ENCODE measurements around the gene EXOC3L1.

EXOC3L1 gene

DNA sequence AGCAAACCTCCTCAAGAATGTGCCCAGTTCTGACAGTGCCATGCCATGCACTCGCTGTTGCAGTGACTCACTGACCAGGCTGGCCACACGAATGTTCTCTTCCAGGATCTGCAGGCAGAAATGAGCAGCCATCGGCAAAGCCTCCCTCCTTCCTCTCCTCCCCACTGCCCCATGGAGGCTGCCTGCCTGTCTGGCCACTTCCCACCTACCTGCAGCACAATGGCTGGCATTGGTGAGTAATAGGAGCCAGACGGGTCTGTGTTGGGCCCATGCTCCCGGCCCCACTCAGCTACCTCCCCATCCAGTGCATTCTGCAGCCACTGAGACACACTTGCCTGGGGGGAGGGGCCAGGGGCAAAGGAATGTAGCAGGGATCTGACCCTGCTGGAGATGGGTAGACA, 3.4 kb downstream of the EXOC3L1 start:
- TF ChIP-seq GATA1 (IDR thresholded peaks at IDR 0.05; ENCODE audit: low read depth, low read length): no peak
- TF ChIP-seq POLR2A (IDR thresholded peaks at IDR 0.05; ENCODE audit: low read length): no peak
- DNase-seq: no peak

DNA sequence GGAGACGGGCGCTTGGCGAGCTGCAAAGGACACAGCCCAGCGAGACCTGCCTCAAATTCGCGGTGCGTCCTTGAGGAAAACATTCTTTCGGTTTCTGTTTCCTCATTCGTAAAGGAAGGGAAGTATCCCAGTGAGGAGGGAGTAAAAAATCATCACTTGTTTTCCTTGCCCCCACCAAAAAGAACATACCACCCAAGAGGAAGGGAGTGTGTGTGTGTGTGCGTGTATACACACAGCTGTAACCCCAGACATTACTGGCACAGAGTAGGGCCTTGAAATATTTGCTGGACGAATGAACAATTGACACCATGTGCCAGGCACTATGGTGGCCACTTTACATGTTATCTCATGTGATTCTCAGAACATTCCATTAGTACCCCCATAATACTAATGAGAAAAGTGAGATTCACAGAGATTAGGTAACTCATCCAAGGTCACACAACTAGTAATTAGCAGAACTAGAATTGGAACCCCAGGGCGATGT, 4.2 kb downstream of the EXOC3L1 start:
- TF ChIP-seq POLR2A (IDR thresholded peaks at IDR 0.05; ENCODE audit: low read length) (no peak), GATA1 (IDR thresholded peaks at IDR 0.05; ENCODE audit: low read depth, low read length) (no peak)

DNA sequence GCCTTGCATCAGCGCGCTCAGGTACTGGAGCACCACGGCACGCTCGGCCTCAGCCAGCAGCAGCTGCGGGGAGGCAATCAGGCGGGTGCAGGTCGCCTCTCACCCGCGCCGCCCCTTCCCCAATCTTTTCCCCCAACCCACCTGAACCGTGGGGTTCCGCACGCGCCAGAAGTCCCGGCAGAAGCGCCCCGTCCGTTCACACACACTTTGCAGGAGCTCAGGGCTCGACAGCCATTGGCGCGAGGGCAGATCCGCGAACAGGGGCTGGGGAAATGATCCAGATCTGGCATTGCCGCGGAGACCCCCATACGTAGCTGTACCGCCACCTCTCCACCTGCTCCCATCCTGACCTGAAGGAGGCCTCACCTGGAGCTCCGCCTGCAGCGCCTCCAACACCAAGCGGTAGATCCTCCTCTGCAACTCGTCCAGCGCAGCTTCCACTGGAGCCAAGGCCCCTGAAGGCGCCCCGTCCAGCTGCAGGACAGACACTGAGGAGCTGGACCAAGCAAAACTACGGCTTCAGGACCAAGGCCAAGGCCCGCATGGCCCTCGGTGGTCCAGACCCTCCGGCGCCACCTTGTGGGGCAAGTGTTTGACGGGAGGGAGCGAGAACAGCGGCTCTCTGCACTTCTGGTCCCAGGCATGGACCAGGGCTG, 4.8 kb downstream of the EXOC3L1 start:
- no peak for TF ChIP-seq GATA1 (IDR thresholded peaks at IDR 0.05; ENCODE audit: low read depth, low read length)
- no peak for TF ChIP-seq POLR2A (IDR thresholded peaks at IDR 0.05; ENCODE audit: low read length)

More for the DNA sequence above, 4.2 kb downstream of the EXOC3L1 start:
- DNase-seq: no peak

DNA sequence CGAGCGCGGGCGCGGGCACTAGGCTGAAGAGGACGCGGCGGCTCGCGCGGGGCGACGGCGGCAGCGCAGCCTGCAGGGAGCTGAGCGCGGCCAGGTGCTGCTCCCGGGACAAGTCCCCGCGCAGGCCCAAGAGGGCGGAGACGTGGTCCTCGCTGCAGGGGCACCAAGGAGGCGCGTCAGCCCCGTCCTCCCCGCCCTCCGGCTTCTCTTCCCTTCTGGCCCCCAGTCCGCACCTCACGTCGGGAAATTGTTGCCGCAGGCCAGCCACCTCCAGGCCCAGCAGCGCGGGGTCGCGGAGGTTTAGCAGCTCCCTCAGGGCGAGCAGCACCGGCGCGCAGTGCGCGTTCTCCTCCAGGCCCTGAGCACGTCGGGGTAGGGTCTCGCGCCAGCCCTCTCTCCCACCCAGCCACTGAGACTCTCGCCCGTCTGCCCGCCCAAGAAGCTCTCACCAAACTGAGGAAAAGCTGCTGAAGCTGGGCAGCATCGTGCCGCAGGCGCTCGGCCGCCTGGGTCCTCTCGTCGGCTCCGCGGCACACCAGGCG, 5.4 kb downstream of the EXOC3L1 start:
- no peak for TF ChIP-seq POLR2A (IDR thresholded peaks at IDR 0.05; ENCODE audit: low read length)
- TF ChIP-seq GATA1 (IDR thresholded peaks at IDR 0.05; ENCODE audit: low read depth, low read length): no peak
- DNase-seq: no peak

More for the DNA sequence above, 4.8 kb downstream of the EXOC3L1 start:
- DNase-seq: peak; percentile 88 to 90

DNA sequence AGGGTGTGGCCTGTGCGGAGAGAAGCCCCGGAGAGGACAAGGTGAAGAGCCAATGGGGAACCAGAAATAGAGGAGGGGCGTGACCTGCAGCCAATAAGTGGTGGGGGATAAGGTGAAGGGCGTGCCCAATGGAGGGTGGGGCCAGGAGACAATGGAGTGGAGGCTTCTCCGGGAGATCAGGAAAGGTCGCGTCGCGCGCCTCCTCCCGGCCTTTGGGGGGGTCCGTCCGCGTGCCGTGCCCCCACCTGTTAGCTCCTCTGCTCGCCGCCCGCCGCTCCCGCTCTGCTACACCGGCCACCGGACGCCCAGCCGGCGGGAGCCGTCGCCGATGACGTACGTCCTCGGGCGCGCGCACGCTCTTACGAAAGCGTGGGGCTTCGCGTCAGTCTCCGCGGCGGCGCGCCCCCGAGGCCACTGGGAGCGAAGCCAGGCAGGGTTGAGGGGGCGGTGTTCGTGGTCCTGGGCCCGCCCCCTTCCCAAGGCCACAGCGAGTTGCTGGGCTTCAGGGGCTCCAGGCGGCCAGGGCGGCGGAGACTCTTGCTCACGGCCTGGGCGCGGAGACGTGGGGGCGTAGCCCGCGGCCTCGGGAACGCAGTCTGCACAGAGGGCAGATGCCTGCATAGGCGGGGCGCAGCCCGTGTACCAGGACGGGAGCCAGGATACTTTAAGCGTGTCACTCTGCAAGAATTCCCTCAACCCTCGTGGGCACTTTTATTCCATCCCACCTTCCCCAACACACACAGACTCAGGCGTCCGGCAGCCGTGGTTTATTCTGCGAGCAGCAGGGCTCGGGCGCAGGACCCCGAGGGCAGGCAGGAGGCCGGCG, 6.1 kb downstream of the EXOC3L1 start, which contains the start of gene MATCAP1:
MATCAP1 (minus strand) TSS at position 337 of the 826 bp plus-strand sequence. CDS start 3,353 bp downstream, outside the sequence.
- DNase-seq: peak; percentile 96 to 98

DNA sequence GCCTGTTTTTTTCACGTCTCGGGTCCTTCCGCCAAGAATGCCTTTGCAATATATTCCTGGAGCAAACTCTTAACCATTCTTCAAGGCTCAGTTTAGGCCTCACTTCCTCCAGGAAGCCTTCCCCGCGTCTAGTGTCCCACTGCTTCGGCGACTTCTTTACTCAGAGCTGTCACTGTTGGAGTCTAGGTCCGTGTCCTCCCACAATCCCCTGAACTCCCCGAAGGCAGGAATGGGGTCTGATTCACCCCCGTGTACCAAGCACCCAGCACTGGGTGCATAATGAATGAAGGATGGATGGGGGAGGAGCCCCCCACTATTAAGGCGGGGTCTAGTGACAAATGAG, 6.7 kb downstream of the EXOC3L1 start:
- DNase-seq: no peak
- TF ChIP-seq GATA1 (IDR thresholded peaks at IDR 0.05; ENCODE audit: low read depth, low read length): no peak
- TF ChIP-seq POLR2A (IDR thresholded peaks at IDR 0.05; ENCODE audit: low read length): no peak

More for the DNA sequence above, 6.1 kb downstream of the EXOC3L1 start, which contains the start of gene MATCAP1:
- peak; percentile 80 for TF ChIP-seq POLR2A (IDR thresholded peaks at IDR 0.05; ENCODE audit: low read length)
- no peak for TF ChIP-seq GATA1 (IDR thresholded peaks at IDR 0.05; ENCODE audit: low read depth, low read length)

DNA sequence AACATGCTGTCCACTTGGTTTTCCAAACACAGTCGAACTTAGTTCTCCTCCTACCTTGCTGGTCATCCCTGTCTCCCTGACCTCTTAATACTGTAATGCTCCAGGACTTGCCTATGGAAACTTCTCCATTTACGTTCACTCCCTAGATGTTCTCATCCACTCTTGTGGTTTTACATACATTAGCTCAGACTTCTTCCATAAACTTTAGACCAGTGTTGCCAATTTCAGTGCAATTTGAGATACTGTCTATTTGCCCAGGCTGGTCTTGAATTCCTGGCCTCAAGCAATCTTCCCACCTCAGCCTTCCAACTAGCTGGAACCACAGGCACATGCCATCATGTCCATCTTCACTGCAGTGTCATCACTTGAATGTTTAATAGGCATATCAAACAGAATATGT, 7.6 kb downstream of the EXOC3L1 start:
- no peak for TF ChIP-seq GATA1 (IDR thresholded peaks at IDR 0.05; ENCODE audit: low read depth, low read length)
- TF ChIP-seq POLR2A (IDR thresholded peaks at IDR 0.05; ENCODE audit: low read length): no peak
- DNase-seq: no peak

DNA sequence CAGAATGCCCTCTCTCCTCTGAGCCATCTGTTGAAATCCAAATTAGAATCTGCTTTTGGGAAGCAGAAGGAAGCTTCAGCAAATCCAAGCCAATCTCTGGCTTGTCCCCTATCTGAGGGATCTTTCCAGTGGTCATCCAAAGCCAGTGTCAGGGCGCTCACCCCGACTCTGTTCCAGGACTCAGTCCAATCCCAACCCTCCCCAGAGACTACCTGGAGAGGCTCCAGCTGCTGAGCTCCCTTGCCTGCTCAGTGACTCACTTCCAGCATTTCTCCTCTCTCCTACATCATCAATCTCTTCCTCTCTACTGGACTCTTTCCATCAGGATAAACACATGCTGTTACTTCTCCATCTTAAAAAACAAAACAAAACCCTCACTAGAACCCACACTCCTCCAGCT, 8.6 kb downstream of the EXOC3L1 start:
- DNase-seq: no peak
- TF ChIP-seq POLR2A (IDR thresholded peaks at IDR 0.05; ENCODE audit: low read length): no peak
- no peak for TF ChIP-seq GATA1 (IDR thresholded peaks at IDR 0.05; ENCODE audit: low read depth, low read length)

DNA sequence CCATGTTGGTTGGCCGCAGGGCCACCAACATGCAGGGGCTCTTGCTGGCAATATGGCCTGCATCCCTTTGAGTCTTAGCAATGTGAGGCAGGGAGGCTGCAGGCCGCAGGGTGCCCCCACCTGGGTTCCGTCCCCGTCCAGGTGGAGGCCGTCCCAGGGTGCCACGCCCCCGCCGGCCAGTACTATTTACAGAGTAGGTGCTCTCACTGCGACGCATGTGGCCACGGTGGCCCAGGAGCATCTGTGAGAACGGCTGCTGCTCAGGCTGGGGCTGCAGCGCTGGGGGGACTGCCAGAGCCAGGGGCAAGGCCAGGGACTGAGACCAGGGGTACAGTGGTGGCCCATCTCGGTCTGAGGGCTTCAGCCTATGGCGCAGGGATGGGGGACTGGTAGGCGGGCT, 9.8 kb downstream of the EXOC3L1 start:
- TF ChIP-seq POLR2A (IDR thresholded peaks at IDR 0.05; ENCODE audit: low read length) (no peak), GATA1 (IDR thresholded peaks at IDR 0.05; ENCODE audit: low read depth, low read length) (no peak)
- no peak for DNase-seq

DNA sequence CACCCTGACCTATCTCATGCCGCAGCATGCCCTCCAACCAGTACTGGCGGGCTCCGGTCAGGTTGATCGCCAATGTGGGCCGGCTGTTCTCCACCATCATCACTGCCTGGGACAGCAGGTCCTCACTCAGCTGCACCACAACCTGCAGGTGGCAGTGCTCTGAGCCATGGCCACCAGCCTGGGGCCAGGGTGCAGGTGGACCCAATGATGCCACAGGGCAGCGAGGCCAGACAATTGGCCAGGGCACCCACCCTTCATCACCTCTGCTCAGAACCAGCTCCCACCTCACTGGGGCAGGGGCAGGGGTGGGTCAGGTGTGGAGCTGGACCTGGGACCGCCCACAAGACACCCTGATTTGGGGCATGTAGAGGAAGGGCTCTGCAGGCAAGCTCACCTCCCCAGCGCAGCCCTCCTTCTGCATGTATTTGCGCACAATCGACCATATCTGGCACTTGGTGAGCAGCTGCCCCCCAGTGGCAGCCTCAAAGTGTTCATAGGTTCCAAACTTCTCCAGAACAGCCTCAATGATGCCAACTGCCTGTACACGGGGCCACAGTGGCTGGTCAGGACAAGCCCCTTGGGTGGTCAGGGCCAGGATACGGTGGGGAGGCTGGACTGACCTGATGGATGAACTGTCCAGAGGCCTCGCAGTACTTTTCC, 10.4 kb downstream of the EXOC3L1 start:
- peak; percentile 27 to 33 for DNase-seq
- TF ChIP-seq GATA1 (IDR thresholded peaks at IDR 0.05; ENCODE audit: low read depth, low read length) (no peak), POLR2A (IDR thresholded peaks at IDR 0.05; ENCODE audit: low read length) (no peak)

DNA sequence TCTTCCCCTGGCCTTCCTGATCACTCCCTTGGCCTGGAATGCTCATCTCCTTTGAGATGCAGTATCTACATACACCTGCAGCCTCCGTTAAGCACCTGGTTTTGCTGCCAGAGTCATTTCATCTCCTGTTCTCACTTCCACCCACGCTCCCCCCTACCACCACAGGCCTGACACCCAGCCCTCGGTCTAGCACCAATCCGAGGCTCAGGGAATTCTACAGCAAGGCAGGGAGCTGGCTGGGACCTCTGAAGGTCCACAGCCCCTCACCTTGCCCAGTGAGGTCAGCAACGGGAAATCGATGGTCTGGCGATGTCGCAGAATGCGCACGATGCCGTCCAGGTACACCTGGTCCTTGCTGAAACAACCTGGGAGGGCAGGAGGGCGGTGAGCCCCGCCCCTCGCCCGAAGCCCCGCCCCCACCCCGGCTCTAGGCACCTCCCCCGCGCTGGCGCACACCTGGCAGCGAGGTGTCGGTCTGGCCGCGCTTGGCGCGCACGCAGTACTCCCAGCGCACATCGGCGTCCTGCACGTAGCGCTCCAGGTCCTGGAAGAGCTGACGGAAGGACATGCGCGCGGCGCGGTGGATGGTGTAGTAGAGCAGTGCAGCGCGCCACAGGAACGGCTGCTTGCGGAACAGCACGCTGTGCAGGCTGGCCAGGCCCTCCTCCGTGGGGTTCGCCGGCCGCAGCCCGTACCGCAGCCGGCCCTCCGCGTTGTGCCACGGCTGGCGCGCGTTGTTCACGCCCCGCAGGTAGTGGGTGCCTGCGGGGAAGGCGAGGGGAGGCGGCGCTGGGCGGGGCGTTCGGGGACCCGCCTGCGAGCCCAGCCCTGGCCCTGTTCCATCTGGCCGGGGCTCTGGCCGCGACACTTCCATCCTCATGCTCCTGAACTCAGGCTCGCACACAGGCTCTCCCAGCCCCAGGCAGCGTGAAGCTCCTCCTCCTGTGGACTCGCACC, 11.9 kb downstream of the EXOC3L1 start:
- peak; percentile 43 to 54 for DNase-seq
- TF ChIP-seq GATA1 (IDR thresholded peaks at IDR 0.05; ENCODE audit: low read depth, low read length) (no peak), POLR2A (IDR thresholded peaks at IDR 0.05; ENCODE audit: low read length) (no peak)

DNA sequence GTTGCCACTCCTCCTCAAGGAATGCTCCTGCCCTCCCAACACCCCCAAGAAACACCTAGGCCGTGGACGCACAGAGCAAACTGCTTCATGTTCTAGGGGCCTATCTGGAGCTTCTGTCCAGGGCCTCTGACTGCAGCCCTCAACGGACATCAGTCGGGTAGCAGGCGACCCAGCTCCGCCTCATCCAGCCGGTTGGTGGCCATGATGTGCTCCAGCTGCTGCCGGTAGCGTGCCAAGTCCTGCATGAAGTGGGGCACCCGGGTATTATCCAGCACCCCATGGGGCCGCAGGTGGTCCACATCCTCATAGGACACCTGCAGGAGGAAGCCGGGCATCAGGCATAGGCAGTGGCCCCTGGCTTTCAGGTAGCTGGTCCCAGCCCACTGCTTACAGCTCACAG, 13.3 kb downstream of the EXOC3L1 start:
- no peak for DNase-seq
- TF ChIP-seq POLR2A (IDR thresholded peaks at IDR 0.05; ENCODE audit: low read length) (no peak), GATA1 (IDR thresholded peaks at IDR 0.05; ENCODE audit: low read depth, low read length) (no peak)
